ENCODE data around the gene ICAM2. TPM values are rescaled to one million over a fixed set of nuclear protein-coding genes. Genes with fewer than 3 reads are reported as not detected.

The ICAM2 gene
- total RNA-seq, 1 experiment from 2014 or later: 2.0 TPM

DNA sequence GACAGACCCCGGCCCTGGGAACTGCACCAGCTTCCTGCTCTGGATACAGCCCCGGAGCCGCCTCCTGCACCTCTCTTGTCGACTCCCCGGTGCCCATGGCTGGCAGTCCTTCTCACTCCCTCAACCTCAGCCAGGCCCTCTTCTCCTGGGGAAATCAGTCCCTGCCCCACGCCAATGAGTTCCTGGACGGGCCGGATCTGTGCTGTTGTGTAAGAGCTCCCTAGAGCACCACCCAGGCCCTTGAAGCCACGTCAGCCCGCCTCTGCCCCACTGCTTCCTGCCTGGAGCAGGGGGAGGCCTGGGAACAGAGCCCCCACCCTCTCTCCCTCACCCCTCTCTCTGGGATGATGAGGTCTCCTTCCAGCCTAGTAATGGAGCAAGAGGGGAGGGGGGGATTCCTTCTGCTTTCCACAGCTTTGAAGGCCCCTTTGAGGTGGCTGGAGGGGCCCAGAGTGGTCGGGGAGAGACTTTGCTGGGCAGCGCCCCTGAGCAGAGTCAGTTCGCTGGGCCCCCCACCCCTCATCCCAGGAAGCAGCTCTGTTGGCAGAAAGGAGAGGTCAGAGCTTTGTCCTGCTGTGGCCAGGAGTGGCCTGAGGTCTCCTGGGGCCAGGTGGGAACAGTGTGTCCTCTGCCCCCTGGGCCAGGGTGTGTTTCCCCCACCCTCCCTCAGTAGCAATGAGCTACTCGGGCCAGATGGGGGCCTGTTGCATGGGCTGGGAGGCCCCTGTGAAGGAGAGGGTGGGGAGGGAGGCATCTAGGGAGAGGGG, 18.5 kb downstream of the ICAM2 start:
- peak in 1 of 2 experiments; percentile 14 for DNase-seq
- BruUV-seq (replicated peaks): no TSS peak
- H3K27me3 ChIP-seq (replicated peaks; ENCODE audit: control insufficient read depth, insufficient read depth, low read length): no peaks in the 10 kb centered on the region; the same call in 1 of the 2 replicates
- no peak overlapping the region for H3K27ac Mint-ChIP-seq (ENCODE audit: unreplicated experiment)
- H3K36me3 ChIP-seq (ENCODE audit: control insufficient read depth, insufficient read depth, low read length): no peaks in the 10 kb centered on the region
- POLR2A ChIA-PET: no interaction called here
- intact Hi-C loops (cut with micrococcal nuclease; ENCODE audit: unreplicated experiment): no loop called here
- H3K4me1 ChIP-seq: peaks cover 5% of the 10 kb centered on the region; the same call in 1 of the 2 replicates
- no peaks in the 10 kb centered on the region for H3K9me3 Mint-ChIP-seq (ENCODE audit: unreplicated experiment)
- no peaks in the 10 kb centered on the region for H3K36me3 Mint-ChIP-seq (ENCODE audit: insufficient read depth, unreplicated experiment)
- H3K4me1 Mint-ChIP-seq (ENCODE audit: low read depth, unreplicated experiment): no peaks in the 10 kb centered on the region
- H3K9me3 ChIP-seq: no peaks in the 10 kb centered on the region
- H3K4me3 ChIP-seq (ENCODE audit: low read depth, low read length): no peak overlapping the region
- CTCF ChIA-PET: interaction anchor here (0.7 kb wide), 1 partner anchor 15 kb away, joined by 3 read pairs; no protein-coding TSS in a partner anchor
- TF ChIP-seq, protein P1, sequence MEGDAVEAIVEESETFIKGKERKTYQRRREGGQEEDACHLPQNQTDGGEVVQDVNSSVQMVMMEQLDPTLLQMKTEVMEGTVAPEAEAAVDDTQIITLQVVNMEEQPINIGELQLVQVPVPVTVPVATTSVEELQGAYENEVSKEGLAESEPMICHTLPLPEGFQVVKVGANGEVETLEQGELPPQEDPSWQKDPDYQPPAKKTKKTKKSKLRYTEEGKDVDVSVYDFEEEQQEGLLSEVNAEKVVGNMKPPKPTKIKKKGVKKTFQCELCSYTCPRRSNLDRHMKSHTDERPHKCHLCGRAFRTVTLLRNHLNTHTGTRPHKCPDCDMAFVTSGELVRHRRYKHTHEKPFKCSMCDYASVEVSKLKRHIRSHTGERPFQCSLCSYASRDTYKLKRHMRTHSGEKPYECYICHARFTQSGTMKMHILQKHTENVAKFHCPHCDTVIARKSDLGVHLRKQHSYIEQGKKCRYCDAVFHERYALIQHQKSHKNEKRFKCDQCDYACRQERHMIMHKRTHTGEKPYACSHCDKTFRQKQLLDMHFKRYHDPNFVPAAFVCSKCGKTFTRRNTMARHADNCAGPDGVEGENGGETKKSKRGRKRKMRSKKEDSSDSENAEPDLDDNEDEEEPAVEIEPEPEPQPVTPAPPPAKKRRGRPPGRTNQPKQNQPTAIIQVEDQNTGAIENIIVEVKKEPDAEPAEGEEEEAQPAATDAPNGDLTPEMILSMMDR (IDR thresholded peaks at IDR 0.05; ENCODE audit: insufficient read depth in 1 of 2, low read depth in 1 of 2, low read length in 1 of 2, severe bottlenecking in 1 of 2, unreplicated experiment in 1 of 2): no peak
- no peak overlapping the region for H3K4me3 Mint-ChIP-seq (ENCODE audit: unreplicated experiment)
- peaks cover 1% of the 10 kb centered on the region for H3K27me3 Mint-ChIP-seq (ENCODE audit: insufficient read depth, unreplicated experiment)

DNA sequence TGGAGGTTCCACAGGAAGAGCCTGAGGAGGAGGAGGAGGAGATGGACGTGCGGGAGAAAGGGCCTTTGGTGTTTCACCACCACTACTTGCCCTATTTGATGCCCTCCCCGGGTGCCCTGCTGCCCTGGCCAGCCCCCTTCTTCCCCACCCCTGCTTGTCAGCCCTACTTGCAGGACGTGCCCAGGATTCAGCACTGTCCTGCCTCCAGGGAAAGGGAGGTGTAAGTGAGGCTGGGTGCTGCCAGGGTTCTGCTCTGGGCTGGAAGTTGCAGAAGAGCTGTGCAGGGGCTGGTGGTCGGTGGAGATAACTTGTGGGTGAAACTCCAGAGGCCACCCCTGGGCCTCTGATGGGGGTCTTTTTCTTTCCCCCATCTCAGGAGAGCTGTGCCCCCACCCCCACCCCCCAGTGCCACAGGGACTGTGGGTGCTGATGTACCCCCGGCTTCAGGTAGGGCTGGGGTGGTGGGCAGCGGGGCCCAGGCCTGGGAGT, 19.3 kb downstream of the ICAM2 start:
- intact Hi-C loops (cut with micrococcal nuclease; ENCODE audit: unreplicated experiment): no loop called here
- Mint-ChIP-seq H3K27ac (ENCODE audit: unreplicated experiment) (no peak overlapping the region), H3K36me3 (ENCODE audit: insufficient read depth, unreplicated experiment) (no peaks in the 10 kb centered on the region), H3K4me3 (ENCODE audit: unreplicated experiment) (no peak overlapping the region), H3K27me3 (ENCODE audit: insufficient read depth, unreplicated experiment) (peaks cover 5% of the 10 kb centered on the region), H3K9me3 (ENCODE audit: unreplicated experiment) (no peaks in the 10 kb centered on the region), H3K4me1 (ENCODE audit: low read depth, unreplicated experiment) (no peaks in the 10 kb centered on the region)
- ChIA-PET POLR2A (no interaction called here), CTCF (no interaction called here)
- TF ChIP-seq, protein P1 (IDR thresholded peaks at IDR 0.05; ENCODE audit: insufficient read depth in 1 of 2, low read depth in 1 of 2, low read length in 1 of 2, severe bottlenecking in 1 of 2, unreplicated experiment in 1 of 2): no peak
- peak in 1 of 2 experiments; percentile 23 for DNase-seq
- Histone ChIP-seq H3K4me1 (peaks cover 5% of the 10 kb centered on the region; the same call in 1 of the 2 replicates), H3K36me3 (ENCODE audit: control insufficient read depth, insufficient read depth, low read length) (no peaks in the 10 kb centered on the region), H3K27me3 (replicated peaks; ENCODE audit: control insufficient read depth, insufficient read depth, low read length) (no peaks in the 10 kb centered on the region; the same call in 1 of the 2 replicates), H3K9me3 (no peaks in the 10 kb centered on the region), H3K4me3 (ENCODE audit: low read depth, low read length) (no peak overlapping the region)
- no TSS peak for BruUV-seq (replicated peaks)

DNA sequence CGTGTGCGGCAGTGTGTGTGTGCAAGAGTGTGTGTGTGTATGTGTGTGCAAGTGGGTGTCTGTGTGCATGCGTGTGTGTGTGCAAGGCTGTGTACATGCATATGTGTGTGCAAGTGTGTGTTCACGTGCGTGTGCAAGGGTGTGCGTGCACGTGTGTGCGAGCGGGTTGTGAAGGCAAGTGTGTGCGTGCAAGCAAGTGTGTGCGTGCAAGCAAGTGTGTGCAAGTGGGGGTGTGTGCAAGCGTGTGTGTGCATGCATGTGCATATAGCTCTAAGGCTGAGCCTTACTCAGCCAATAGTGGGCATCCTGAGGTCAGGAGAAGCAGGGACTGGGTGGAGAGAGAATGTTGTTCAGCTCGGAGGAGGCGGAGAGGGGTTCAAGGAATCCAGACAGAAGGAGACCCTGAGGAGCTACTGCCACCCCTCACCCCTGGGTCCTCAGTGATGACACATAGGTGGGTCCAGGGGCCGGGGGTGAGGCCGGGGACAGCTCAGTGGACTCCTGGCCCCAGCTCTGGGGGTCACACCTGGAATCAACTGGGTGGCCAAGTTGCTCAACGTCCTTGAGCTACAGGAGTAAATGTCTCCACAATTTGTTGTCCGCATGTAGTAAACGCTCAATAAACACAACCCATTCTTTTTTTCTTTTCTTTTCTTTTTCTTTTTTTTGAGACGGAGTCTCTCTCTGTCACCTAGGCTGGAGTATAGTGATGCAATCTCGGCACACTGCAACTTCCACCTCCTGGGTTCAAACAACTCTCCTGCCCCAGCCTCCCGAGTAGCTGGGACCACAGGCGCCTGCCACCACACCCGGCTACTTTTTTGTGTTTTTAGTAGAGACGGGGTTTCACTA, 20.5 kb downstream of the ICAM2 start:
- TF ChIP-seq, protein P1 (IDR thresholded peaks at IDR 0.05; ENCODE audit: insufficient read depth in 1 of 2, low read depth in 1 of 2, low read length in 1 of 2, severe bottlenecking in 1 of 2, unreplicated experiment in 1 of 2): no peak
- no peaks in the 10 kb centered on the region for H3K9me3 Mint-ChIP-seq (ENCODE audit: unreplicated experiment)
- no TSS peak for BruUV-seq (replicated peaks)
- H3K36me3 ChIP-seq (ENCODE audit: control insufficient read depth, insufficient read depth, low read length): no peaks in the 10 kb centered on the region
- H3K9me3 ChIP-seq: no peaks in the 10 kb centered on the region
- no peaks in the 10 kb centered on the region for H3K36me3 Mint-ChIP-seq (ENCODE audit: insufficient read depth, unreplicated experiment)
- DNase-seq: peak in 1 of 2 experiments; percentile 24
- no peaks in the 10 kb centered on the region for H3K4me1 Mint-ChIP-seq (ENCODE audit: low read depth, unreplicated experiment)
- H3K27me3 ChIP-seq (replicated peaks; ENCODE audit: control insufficient read depth, insufficient read depth, low read length): no peaks in the 10 kb centered on the region; the same call in 1 of the 2 replicates
- no peak overlapping the region for H3K4me3 Mint-ChIP-seq (ENCODE audit: unreplicated experiment)
- peaks cover 9% of the 10 kb centered on the region for H3K27me3 Mint-ChIP-seq (ENCODE audit: insufficient read depth, unreplicated experiment)
- CTCF ChIA-PET: no interaction called here
- POLR2A ChIA-PET: no interaction called here
- intact Hi-C loops (cut with micrococcal nuclease; ENCODE audit: unreplicated experiment): no loop called here
- no peak overlapping the region for H3K27ac Mint-ChIP-seq (ENCODE audit: unreplicated experiment)
- no peak overlapping the region for H3K4me3 ChIP-seq (ENCODE audit: low read depth, low read length)
- H3K4me1 ChIP-seq: peaks cover 5% of the 10 kb centered on the region; the same call in 1 of the 2 replicates
